K562 (cell line): ENCODE data around the gene MAZ. TPM values are rescaled to one million over a fixed set of nuclear protein-coding genes. Genes with fewer than 3 reads are reported as not detected.

Experiments used
- CBX1 ChIP-seq: sonication (generic); IDR thresholded peaks from 2 replicates; pipeline ENCODE4 v1.6.1; 2016; ENCODE audit warnings: antibody characterized with exemption, low read depth, mild to moderate bottlenecking
- CHD1 ChIP-seq: fragments of 200-600 bp; sonication (generic); IDR thresholded peaks from one replicate; pipeline ENCODE4 v1.6.1; 2012; ENCODE audit warnings: mild to moderate bottlenecking, moderate library complexity, low read length, inconsistent platforms
- NR3C1 ChIP-seq: sonication (generic); formaldehyde crosslinking; IDR thresholded peaks from 2 replicates; pipeline ENCODE4 v1.8.1; 2022; ENCODE audit warnings: missing genetic modification reagents
- PHF20 ChIP-seq: fragments of 450-650 bp; IDR thresholded peaks from 2 replicates; pipeline ENCODE4 v1.6.1; 2018; ENCODE audit not compliant: partially characterized antibody
- RBBP5 ChIP-seq: fragments of 200-600 bp; sonication (generic); IDR thresholded peaks from 2 replicates; pipeline ENCODE4 v1.6.1; 2012; ENCODE audit warnings: borderline replicate concordance, mild to moderate bottlenecking, low read length, control low read depth, inconsistent platforms; ENCODE audit not compliant: insufficient read depth, poor library complexity, severe bottlenecking
- RUNX1 ChIP-seq: sonication (generic); IDR thresholded peaks from 2 replicates; pipeline ENCODE4 v1.6.1; 2016; ENCODE audit warnings: antibody characterized with exemption, low read depth
- polyA plus RNA-seq, 8 experiments: library from polyadenylated mRNA; depleted of rRNA in 4 of 8; stranded (reverse) in 5 of 8; unstranded in 3 of 8; fragments of >200 nt; fragmentation: Nextera tagmentation in 2 of 8; fragmentation: Illumina TruSeq in 1 of 8; extraction: Ambion mirVana in 2 of 8; extraction: Trizol in 1 of 8; gene quantifications; 2 replicates each; pipeline versions ENCODE4 v1.2.1 to v1.2.3, GENCODE V29; 2011 to 2014; ENCODE audit warnings: inconsistent platforms in 1 of 8, missing spikeins in 1 of 8
- total RNA-seq, 7 experiments: library from RNA; depleted of rRNA in 6 of 7; stranded (reverse); fragments of >200 nt in 6 of 7; fragmentation: Illumina TruSeq in 2 of 7; extraction: Trizol in 2 of 7; gene quantifications; 2 replicates each; pipeline versions ENCODE4 v1.2.1 to v1.2.3, GENCODE V29; 2011 to 2021; ENCODE audit warnings: low replicate concordance in 1 of 7
- TF ChIP-seq, protein P1 (sequence below): sonication (generic); formaldehyde crosslinking; IDR thresholded peaks from 2 replicates; pipeline ENCODE4 v1.9.0; 2022; ENCODE audit warnings: mild to moderate bottlenecking, missing genetic modification reagents
- TF ChIP-seq, protein P2 (sequence below): sonication (generic); formaldehyde crosslinking; IDR thresholded peaks from 2 replicates; pipeline ENCODE4 v1.8.1; 2023; ENCODE audit warnings: missing genetic modification reagents, mild to moderate bottlenecking, borderline replicate concordance

The MAZ gene
- total and polyA plus RNA-seq, 9 of the 15 experiments (the other 6 are each of a cell fraction or from before 2014, with no cell fraction given): 45.4 to 532 (median 250) TPM

DNA sequence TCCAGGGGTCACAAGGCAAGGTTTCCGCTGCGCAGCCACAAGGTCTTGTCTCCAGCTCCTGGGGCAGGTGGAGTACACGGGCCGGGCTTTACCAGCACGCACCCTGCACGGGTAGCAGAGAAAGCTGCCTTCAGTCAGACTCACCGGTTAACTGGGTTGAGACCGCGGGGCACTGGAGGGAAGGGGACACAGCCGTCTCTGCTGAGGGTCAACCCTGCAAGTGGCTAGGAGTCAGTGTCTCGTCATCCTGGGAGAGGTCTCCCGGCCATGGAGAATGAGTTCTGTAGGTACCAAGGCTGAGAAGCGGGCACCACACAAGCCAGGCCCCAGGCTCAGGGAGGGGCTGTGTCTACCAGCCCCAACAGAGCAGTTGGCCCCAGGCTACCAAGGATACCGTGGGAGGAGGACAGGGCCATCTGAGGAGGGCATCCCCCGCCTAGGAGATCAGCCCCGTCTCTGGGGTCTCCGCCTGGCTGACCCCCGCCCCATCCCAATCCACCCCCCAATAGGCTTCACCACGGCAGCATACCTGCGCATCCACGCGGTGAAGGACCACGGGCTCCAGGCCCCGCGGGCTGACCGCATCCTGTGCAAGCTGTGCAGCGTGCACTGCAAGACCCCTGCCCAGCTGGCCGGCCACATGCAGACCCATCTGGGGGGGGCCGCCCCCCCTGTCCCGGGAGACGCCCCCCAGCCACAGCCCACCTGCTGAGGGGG lies 2.9 kb downstream of the MAZ start (continued):
- TF ChIP-seq, protein P1, sequence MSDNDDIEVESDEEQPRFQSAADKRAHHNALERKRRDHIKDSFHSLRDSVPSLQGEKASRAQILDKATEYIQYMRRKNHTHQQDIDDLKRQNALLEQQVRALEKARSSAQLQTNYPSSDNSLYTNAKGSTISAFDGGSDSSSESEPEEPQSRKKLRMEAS (CRISPR knock-in tag): no peak
- TF ChIP-seq NR3C1 (CRISPR knock-in tag): 0 out of 2 replicates have a peak, but pooled peaks have one; percentile 27
- TF ChIP-seq, protein P2, sequence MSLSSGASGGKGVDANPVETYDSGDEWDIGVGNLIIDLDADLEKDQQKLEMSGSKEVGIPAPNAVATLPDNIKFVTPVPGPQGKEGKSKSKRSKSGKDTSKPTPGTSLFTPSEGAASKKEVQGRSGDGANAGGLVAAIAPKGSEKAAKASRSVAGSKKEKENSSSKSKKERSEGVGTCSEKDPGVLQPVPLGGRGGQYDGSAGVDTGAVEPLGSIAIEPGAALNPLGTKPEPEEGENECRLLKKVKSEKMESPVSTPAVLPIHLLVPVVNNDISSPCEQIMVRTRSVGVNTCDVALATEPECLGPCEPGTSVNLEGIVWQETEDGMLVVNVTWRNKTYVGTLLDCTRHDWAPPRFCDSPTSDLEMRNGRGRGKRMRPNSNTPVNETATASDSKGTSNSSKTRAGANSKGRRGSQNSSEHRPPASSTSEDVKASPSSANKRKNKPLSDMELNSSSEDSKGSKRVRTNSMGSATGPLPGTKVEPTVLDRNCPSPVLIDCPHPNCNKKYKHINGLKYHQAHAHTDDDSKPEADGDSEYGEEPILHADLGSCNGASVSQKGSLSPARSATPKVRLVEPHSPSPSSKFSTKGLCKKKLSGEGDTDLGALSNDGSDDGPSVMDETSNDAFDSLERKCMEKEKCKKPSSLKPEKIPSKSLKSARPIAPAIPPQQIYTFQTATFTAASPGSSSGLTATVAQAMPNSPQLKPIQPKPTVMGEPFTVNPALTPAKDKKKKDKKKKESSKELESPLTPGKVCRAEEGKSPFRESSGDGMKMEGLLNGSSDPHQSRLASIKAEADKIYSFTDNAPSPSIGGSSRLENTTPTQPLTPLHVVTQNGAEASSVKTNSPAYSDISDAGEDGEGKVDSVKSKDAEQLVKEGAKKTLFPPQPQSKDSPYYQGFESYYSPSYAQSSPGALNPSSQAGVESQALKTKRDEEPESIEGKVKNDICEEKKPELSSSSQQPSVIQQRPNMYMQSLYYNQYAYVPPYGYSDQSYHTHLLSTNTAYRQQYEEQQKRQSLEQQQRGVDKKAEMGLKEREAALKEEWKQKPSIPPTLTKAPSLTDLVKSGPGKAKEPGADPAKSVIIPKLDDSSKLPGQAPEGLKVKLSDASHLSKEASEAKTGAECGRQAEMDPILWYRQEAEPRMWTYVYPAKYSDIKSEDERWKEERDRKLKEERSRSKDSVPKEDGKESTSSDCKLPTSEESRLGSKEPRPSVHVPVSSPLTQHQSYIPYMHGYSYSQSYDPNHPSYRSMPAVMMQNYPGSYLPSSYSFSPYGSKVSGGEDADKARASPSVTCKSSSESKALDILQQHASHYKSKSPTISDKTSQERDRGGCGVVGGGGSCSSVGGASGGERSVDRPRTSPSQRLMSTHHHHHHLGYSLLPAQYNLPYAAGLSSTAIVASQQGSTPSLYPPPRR: no peak
- peak; percentile 17 for TF ChIP-seq CHD1
- TF ChIP-seq PHF20: no peak
- TF ChIP-seq CBX1: no peak
- TF ChIP-seq RBBP5: peak; percentile 44
- no peak for TF ChIP-seq RUNX1
